GM19395 (cell line): ENCODE measurements around the gene DISC1.

Experiments
- ATAC-seq: cut with Tn5 transposase; IDR thresholded peaks from one replicate; pipeline ENCODE4 v1.9.1; 2021; ENCODE audit warnings: mild to moderate bottlenecking, moderate library complexity; ENCODE audit not compliant: unreplicated experiment

Gene DISC1

GRCh38 chr1:231921646-231922345 is 295.2 kb downstream of the DISC1 start:
- ATAC-seq = no peak

DNA sequence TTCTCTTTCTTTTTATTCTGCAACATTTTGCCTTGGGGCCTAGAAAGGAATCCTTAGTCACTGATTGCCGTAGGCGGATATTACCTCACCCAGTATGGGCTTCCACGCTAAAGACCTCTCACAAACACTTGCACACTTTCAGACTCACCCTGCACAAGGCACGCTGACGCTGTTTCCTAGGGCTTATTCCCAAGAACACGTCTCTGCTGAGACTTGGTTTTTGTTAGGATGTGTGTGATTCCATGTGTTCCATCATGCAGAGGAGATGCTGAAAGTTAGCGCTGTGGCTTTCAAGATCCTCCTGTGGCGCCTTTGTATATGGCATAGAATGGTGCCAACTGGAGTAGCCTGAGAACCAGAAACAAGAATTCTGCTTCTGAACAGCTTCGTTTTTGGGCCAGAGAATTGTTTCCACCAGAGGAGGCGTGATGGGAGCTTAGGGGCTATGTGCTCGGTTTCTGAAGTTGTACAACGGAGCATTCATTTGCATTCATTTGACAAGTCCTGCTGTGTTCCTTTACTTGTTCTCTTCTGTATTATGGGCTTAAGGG is 297.0 kb downstream of the DISC1 start:
- no peak for ATAC-seq

DNA sequence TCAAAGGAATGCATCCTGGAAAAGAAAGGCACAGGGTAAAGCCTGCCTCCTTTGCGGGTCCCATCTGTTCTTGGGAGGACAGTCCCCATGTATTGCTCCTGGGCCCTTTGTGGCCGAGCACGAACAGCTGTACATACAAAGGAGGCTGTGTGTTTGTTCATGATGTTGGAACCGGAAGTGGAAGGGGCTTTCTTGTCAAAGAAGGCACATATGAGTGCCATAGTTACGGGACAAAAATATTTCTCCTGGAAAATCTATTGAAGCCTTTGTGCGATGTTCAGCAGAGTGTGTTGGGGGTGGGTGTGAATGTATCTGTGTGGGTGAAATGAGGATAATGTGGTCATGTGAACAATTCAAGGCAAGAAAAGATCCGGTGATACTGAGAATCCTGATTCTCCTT is 297.6 kb downstream of the DISC1 start:
- ATAC-seq = no peak

DNA sequence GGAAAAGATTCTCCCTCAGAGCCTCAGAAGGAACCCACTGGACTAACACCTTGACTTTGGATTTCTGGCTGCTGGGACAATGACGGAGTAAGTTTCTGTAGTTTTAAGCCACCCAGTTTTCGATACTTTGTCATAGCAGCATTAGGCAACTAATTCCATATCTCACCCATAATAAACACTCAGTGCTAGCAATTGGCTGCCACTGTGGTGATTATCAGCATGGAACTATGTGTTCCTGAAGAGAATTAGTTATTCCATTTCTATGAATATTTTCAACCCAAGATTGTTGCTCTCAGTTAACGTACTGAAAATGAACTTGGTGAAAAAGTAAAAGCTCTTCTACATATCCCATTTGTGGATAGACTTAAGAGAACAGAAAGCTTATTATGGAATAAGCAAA is 299.3 kb downstream of the DISC1 start:
- no peak for ATAC-seq

GRCh38 chr1:231926340-231926739 is 299.8 kb downstream of the DISC1 start:
- no peak for ATAC-seq

DNA sequence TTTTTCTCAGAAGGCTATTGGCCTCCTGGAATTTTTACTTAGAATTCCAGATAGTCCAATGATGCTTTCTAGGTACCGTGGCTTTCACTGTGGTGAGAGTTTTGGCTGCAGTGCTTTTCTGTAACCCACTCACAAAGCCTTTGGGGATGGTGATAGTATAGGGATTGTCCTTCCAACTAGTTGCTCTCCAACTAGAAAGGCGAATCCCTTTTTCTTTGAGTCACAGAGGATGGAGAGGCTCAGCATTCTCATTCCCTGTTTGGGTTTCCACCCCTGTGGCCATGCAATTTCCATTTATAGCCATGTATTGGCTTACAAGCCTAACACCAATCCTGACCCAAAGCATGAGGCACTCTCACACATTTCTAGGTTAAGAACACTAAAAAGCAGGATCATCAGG is 300.3 kb downstream of the DISC1 start:
- ATAC-seq = no peak

- no peak for ATAC-seq
Observed at GRCh38 chr1:231927431-231927830, 300.8 kb downstream of the DISC1 start.

DNA sequence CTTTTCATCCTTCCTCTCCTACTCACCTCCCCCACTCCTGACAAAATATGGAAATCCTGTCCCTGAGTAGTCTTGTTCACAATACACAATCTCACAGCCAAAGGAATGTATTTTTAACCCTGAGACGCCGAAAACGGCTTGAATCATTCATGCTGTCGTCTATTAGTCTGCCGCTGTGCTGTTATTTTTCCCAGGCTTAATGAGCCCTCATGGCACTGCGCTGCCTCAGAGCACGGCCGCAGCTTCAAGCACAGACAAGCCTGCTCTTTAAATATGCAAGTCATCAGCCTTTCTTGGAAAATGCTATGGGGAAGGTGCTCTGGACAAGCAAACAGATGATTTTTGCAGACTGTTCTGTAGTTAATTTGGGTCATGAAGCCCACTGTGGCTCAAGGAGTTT is 302.7 kb downstream of the DISC1 start:
- no peak for ATAC-seq

GRCh38 chr1:231930257-231930947 is 303.8 kb downstream of the DISC1 start:
- no peak for ATAC-seq

DNA sequence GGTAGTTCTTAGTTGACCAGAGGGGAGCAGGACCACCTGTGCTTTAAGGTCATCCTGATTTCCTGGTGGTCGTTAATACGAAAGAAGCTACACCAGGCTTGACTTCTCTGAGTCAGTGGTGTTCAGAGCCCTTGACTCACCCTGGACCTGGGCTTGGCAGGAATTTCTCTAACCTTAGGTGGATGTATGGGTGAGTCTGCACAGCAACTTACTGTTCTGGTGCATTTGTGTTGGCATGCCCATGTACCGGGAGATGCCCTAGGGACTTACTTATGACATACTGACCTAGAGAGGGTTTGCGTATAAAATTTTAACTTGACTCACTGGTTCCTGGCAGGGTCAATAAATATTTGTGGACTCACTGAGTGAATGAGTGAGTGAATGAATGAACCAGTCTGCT is 304.6 kb downstream of the DISC1 start:
- ATAC-seq = no peak

DNA sequence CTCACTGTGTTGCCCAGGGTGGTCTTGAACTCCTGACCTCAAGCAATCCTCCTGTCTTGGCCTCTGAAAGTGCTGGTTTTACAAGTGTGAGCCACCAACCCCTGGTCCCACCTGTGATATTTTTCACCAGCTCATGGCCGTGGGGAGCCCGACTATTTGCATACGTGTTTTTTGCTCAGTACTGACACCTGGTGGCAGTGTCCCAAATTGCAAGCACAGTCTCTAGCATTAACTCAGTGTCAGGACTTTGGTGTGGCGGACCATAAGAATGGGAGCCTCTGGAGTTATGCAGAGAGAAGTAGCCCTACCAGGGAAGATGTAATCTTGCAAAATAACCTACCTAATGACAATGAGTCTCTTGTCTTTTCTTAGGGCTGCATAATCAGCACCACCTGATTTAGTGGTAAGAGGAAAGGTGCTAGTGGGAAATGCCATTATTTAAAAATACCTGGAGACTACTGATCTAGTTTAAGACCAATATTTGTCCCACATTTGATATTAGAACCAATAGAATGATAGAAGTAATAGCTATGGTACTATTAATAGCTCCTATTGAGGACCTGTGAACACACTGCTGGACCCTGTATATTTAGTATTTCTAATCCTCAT is 305.4 kb downstream of the DISC1 start:
- ATAC-seq = peak; percentile 61

DNA sequence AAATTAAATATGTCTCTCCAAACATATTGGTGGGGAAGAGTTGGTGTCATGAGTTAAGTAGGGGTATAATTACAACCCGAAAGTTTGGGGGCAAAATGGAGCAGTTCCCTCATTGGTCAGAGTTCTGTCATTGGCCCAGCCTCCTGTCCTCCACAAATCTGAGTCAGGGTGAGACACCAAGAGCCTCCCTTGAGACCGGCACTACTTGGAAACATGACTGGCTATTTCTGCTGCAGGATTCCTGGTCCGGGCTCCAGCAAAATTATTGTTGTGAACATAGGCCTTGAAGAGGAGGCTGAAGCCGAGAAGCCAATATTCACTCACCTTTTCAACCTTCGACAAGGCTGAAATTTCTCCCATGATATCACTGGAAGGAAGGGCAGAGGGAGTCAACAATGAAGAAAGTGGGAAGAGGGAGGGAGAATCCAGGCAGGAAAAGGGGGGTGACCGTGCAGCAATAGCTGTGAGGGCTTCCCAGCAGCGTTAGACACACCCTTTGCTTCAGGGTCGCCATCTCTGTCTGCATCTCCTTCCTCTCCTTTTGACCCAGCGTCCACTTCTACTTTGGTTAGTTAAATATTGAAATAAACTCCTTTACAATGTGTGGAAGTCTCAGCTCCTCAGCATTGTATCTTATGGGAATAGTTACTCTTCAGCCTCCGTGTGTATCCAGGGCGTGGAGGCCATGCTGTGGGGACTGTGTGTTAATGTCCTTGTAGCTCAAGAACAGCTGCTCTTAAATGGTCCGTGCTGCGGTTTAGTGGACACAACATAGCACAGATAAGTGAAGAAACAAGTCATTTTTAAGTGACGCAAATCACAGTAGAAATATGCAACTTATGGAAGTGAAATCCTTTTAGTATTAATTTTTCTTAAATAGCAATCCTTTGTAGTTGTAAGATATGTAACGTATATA is 307.4 kb downstream of the DISC1 start:
- ATAC-seq = no peak

GRCh38 chr1:231934797-231935196 is 308.2 kb downstream of the DISC1 start:
- no peak for ATAC-seq

- no peak for ATAC-seq
Observed at GRCh38 chr1:231935856-231936255, 309.3 kb downstream of the DISC1 start.

DNA sequence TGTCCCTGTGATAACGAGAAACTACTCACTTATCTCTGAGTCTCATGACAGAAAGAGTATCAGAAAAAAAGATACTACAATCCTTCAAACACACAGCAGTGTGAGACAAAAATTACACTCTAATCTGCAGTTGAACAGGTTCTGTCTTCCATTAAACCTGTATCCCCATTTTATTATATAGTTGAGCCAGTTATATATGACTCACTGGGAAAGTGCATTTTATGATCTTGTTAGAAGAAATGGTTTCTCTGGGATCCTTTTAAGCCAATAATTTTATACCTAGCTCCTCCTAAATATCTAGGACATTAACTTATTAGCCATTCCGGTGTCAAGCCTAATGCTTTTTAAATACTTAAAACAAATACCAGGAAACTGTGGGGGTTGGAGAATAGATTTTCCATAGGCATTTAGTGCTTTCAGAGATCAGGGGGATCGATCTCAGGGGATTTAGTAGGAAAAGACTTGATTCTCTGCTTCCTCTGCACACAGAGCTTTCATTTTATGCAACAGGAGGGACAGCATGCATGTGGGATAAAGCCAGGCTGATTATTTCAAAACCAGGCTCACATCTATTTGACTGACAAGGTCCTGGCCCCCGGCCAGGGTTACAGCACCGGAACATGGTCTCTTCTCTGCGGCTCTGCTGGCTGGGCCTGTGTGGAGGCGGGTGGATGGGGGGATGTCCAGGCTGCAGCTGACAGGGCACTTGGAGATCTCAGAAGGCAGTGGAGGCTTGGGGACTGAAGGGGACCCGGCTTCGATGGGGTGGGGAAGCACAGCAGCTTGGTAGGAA is 310.6 kb downstream of the DISC1 start:
- ATAC-seq = no peak

GRCh38 chr1:231938211-231938610 is 311.6 kb downstream of the DISC1 start:
- ATAC-seq = no peak

DNA sequence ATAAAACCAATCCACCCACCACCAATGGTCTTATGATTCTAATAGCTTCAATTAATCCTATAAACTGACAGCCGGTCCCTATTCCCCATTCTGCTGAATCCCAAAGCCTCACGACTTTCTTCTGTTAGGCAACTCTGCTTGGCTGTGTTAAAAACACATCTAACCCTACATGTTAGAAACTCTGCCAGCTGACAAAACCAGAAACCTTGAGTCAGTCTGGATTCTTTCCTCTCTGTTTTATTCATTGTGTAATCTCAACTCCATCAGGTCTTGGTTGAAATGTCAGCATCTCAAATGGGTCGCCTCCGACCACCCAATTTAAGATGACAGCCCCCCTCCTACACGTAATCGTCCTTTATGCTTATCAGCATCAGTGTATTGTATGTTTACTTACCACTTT is 312.1 kb downstream of the DISC1 start:
- no peak for ATAC-seq

- ATAC-seq = no peak
Observed at GRCh38 chr1:231939118-231939517, 312.5 kb downstream of the DISC1 start.

- ATAC-seq = no peak
Observed at GRCh38 chr1:231940116-231940515, 313.5 kb downstream of the DISC1 start.

- ATAC-seq = no peak
Observed at GRCh38 chr1:231940701-231941100, 314.1 kb downstream of the DISC1 start.
